Measurements from ENCODE around the gene GOLGB1.

DNA sequence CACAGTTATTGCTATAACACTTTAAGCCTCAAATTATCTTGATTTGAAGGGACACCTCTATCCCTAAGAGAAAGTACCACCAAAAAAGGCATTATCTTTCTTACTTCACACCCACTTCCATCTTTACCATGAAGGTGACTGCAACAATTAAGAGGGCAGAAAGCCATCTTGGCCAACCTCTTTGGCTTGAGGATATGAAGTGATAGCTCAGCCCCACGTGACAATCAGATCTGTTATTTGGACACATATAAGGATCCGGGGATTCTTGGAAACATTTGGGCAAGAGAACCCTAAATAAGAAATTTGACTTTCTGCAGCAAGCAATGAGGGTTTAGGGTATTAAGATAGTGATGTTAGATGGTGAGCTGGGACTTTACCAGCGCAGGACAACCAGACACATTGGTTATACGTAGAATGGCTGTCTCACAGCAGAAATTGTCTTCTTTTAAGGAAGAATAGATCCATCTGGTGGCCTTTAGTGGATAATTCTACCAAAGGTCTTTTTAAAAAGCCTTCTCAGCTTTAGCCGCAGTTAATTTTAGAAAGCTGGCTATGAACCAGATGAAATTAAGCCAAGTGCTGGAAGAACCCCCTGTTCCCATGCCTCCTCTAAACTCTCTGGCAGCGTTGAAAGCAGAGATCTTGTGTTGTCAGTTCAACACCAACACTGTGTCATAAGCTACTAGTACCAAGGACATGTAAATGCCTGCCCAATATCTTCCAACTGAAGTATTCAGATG is 101.2 kb downstream of the GOLGB1 start:
- TF ChIP-seq, protein P1, sequence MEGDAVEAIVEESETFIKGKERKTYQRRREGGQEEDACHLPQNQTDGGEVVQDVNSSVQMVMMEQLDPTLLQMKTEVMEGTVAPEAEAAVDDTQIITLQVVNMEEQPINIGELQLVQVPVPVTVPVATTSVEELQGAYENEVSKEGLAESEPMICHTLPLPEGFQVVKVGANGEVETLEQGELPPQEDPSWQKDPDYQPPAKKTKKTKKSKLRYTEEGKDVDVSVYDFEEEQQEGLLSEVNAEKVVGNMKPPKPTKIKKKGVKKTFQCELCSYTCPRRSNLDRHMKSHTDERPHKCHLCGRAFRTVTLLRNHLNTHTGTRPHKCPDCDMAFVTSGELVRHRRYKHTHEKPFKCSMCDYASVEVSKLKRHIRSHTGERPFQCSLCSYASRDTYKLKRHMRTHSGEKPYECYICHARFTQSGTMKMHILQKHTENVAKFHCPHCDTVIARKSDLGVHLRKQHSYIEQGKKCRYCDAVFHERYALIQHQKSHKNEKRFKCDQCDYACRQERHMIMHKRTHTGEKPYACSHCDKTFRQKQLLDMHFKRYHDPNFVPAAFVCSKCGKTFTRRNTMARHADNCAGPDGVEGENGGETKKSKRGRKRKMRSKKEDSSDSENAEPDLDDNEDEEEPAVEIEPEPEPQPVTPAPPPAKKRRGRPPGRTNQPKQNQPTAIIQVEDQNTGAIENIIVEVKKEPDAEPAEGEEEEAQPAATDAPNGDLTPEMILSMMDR (IDR thresholded peaks at IDR 0.05), result no peak
- TF ChIP-seq EP300 (IDR thresholded peaks at IDR 0.05) (no peak), POLR2A (IDR thresholded peaks at IDR 0.05) (no peak)
